ENCODE results near the gene CADPS2. TPM values are rescaled to one million over a fixed set of nuclear protein-coding genes. Genes with fewer than 3 reads are reported as not detected.

CADPS2 gene
- total RNA-seq, 3 donors from 2014 or later (not counting 1 experiment from before 2014, with no cell fraction given), result not detected

DNA sequence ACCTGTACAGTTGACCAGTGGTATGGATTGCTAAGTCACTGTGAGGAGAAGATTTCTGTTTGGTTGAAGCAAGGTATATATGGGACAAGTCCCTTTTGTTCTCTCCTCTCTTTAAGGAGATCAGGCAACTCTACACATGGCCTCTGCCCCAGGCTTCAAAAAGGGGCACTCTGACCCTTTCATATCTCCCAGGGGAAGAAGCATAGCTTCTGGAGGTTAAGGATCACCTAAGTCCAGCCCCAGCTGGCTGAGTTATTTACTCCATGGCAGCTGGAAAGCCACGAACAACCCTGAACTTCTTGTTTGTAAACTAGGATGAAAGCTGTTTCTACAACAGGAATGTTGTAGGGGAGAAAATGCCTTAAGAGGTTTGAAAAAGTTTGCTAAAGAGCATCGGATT lies 452.5 kb downstream of the CADPS2 start:
- TF ChIP-seq, protein P1, sequence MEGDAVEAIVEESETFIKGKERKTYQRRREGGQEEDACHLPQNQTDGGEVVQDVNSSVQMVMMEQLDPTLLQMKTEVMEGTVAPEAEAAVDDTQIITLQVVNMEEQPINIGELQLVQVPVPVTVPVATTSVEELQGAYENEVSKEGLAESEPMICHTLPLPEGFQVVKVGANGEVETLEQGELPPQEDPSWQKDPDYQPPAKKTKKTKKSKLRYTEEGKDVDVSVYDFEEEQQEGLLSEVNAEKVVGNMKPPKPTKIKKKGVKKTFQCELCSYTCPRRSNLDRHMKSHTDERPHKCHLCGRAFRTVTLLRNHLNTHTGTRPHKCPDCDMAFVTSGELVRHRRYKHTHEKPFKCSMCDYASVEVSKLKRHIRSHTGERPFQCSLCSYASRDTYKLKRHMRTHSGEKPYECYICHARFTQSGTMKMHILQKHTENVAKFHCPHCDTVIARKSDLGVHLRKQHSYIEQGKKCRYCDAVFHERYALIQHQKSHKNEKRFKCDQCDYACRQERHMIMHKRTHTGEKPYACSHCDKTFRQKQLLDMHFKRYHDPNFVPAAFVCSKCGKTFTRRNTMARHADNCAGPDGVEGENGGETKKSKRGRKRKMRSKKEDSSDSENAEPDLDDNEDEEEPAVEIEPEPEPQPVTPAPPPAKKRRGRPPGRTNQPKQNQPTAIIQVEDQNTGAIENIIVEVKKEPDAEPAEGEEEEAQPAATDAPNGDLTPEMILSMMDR (IDR thresholded peaks at IDR 0.05), result no peak
- Histone ChIP-seq H3K9me3 (ENCODE audit: control insufficient read depth, insufficient read depth, low read length) (no peaks in the 10 kb centered on the region), H3K4me1 (ENCODE audit: control insufficient read depth, insufficient read depth, low read length) (no peaks in the 10 kb centered on the region), H3K36me3 (ENCODE audit: control insufficient read depth, insufficient read depth, low read length) (no peaks in the 10 kb centered on the region), H3K27ac (ENCODE audit: low read length) (no peak overlapping the region), H3K4me3 (ENCODE audit: low read length) (no peak overlapping the region), H3K27me3 (ENCODE audit: control insufficient read depth, insufficient read depth, low read length) (no peaks in the 10 kb centered on the region)
- ATAC-seq (no peak), DNase-seq (no peak)
- no peaks in the 10 kb centered on the region for H3K27me3 Mint-ChIP-seq (ENCODE audit: low read depth in 2 of 2)
- no peaks in the 10 kb centered on the region for H3K4me1 Mint-ChIP-seq
- no peak overlapping the region for H3K4me3 Mint-ChIP-seq
- H3K36me3 Mint-ChIP-seq, result no peaks in the 10 kb centered on the region
- intact Hi-C loops (cut with micrococcal nuclease), result no loop called here
- peaks cover 2 to 4% of the 10 kb centered on the region in 2 donors for H3K9me3 Mint-ChIP-seq
- H3K27ac Mint-ChIP-seq, result no peak overlapping the region
- WGBS (ENCODE audit: insufficient coverage), result 64% methylated on average over 1 of the region's 2 CpGs

DNA sequence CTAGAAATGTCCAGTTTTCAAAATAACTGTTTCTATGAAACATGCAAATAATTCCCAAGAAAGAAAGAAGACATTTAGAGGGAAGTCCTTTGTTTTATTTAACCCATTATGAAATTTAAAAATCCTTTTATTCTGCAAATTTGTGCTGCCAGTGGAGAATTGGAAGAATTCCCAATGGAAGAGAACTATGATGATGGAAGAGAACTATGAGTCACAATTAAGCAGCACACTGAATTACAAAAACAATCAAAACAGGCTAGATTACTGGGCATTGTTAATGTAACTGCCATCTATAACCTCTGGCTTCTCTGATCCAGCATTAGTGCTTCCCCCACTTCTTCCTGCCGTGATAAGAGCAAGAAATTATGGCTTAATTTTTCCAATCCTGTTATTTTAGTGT lies 455.6 kb downstream of the CADPS2 start:
- no peaks in the 10 kb centered on the region for H3K4me1 Mint-ChIP-seq
- H3K36me3 ChIP-seq (ENCODE audit: control insufficient read depth, insufficient read depth, low read length), result no peaks in the 10 kb centered on the region
- H3K9me3 Mint-ChIP-seq, result peaks cover 5 to 7% of the 10 kb centered on the region in 2 donors
- H3K4me3 ChIP-seq (ENCODE audit: low read length), result no peak overlapping the region
- no peak overlapping the region for H3K27ac ChIP-seq (ENCODE audit: low read length)
- H3K9me3 ChIP-seq (ENCODE audit: control insufficient read depth, insufficient read depth, low read length), result no peaks in the 10 kb centered on the region
- H3K27me3 ChIP-seq (ENCODE audit: control insufficient read depth, insufficient read depth, low read length), result no peaks in the 10 kb centered on the region
- H3K4me3 Mint-ChIP-seq, result no peak overlapping the region
- no peaks in the 10 kb centered on the region for H3K4me1 ChIP-seq (ENCODE audit: control insufficient read depth, insufficient read depth, low read length)
- H3K27ac Mint-ChIP-seq, result no peak overlapping the region
- no CpG with 5 or more reads among the region's 1 CpG for WGBS (ENCODE audit: insufficient coverage)
- intact Hi-C loops (cut with micrococcal nuclease), result no loop called here
- no peaks in the 10 kb centered on the region for H3K27me3 Mint-ChIP-seq (ENCODE audit: low read depth in 2 of 2)
- no peak for DNase-seq
- no peaks in the 10 kb centered on the region for H3K36me3 Mint-ChIP-seq
- TF ChIP-seq, protein P1 (IDR thresholded peaks at IDR 0.05), result no peak
- no peak for ATAC-seq

DNA sequence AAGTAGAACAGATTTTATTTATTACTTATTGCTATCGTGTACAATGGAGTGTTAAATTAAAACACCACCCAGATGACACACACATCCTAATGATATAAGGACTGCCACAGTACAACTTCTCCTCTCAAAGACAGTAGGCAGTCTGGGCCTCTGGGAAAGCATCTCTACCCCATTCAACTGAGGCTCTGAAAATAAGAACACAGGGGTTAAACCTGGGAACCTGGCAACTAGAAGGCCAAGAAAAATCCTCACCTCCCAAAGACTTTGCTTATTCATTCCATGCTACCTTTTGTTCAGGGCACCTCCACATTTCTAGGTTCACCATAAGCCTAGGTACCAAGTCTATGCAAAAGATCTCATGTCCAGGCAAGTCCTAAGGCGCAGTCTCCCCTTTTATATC lies 456.3 kb downstream of the CADPS2 start:
- no peak overlapping the region for H3K27ac ChIP-seq (ENCODE audit: low read length)
- ATAC-seq (no peak), DNase-seq (no peak)
- intact Hi-C loops (cut with micrococcal nuclease), result no loop called here
- no peaks in the 10 kb centered on the region for H3K9me3 ChIP-seq (ENCODE audit: control insufficient read depth, insufficient read depth, low read length)
- 71% methylated on average over 1 of the region's 2 CpGs for WGBS (ENCODE audit: insufficient coverage)
- no peaks in the 10 kb centered on the region for H3K36me3 ChIP-seq (ENCODE audit: control insufficient read depth, insufficient read depth, low read length)
- no peak overlapping the region for H3K4me3 Mint-ChIP-seq
- H3K4me1 ChIP-seq (ENCODE audit: control insufficient read depth, insufficient read depth, low read length), result no peaks in the 10 kb centered on the region
- no peaks in the 10 kb centered on the region for H3K36me3 Mint-ChIP-seq
- no peaks in the 10 kb centered on the region for H3K4me1 Mint-ChIP-seq
- no peaks in the 10 kb centered on the region for H3K27me3 Mint-ChIP-seq (ENCODE audit: low read depth in 2 of 2)
- TF ChIP-seq, protein P1 (IDR thresholded peaks at IDR 0.05), result no peak
- H3K27me3 ChIP-seq (ENCODE audit: control insufficient read depth, insufficient read depth, low read length), result no peaks in the 10 kb centered on the region
- H3K9me3 Mint-ChIP-seq, result peaks cover 5 to 7% of the 10 kb centered on the region in 2 donors
- H3K27ac Mint-ChIP-seq, result no peak overlapping the region
- no peak overlapping the region for H3K4me3 ChIP-seq (ENCODE audit: low read length)

DNA sequence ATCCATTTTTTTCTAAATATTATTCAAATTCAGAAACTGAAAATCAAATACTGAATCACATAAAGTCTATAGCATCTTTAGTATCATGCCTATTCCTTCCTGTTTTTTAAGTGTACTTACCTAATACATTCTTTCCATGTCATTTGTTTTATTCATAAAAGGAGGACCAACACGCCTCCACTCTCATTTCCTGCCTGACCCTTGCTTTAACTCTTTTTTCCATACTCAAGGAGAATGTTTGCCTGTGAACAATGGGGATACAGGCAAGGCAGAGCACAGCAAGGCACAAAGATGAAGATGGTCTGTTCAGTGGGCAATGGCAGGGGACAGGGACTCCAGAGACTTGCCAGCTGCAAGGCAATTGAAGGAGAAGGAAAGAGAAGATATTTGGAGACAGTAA lies 460.5 kb downstream of the CADPS2 start:
- H3K4me3 ChIP-seq (ENCODE audit: low read length), result no peak overlapping the region
- no peaks in the 10 kb centered on the region for H3K27me3 Mint-ChIP-seq (ENCODE audit: low read depth in 2 of 2)
- no peak for DNase-seq
- no peaks in the 10 kb centered on the region for H3K4me1 Mint-ChIP-seq
- H3K9me3 Mint-ChIP-seq, result peaks cover 5 to 9% of the 10 kb centered on the region in 2 donors
- H3K36me3 ChIP-seq (ENCODE audit: control insufficient read depth, insufficient read depth, low read length), result no peaks in the 10 kb centered on the region
- intact Hi-C loops (cut with micrococcal nuclease), result no loop called here
- 60% methylated on average over 1 of the region's 1 CpG for WGBS (ENCODE audit: insufficient coverage)
- no peaks in the 10 kb centered on the region for H3K36me3 Mint-ChIP-seq
- TF ChIP-seq, protein P1 (IDR thresholded peaks at IDR 0.05), result no peak
- H3K27me3 ChIP-seq (ENCODE audit: control insufficient read depth, insufficient read depth, low read length), result no peaks in the 10 kb centered on the region
- no peaks in the 10 kb centered on the region for H3K4me1 ChIP-seq (ENCODE audit: control insufficient read depth, insufficient read depth, low read length)
- no peak overlapping the region for H3K27ac Mint-ChIP-seq
- no peak overlapping the region for H3K27ac ChIP-seq (ENCODE audit: low read length)
- no peak for ATAC-seq
- H3K4me3 Mint-ChIP-seq, result no peak overlapping the region
- no peaks in the 10 kb centered on the region for H3K9me3 ChIP-seq (ENCODE audit: control insufficient read depth, insufficient read depth, low read length)
